Measurements from ENCODE around the gene HTR3C. TPM values are rescaled to one million over a fixed set of nuclear protein-coding genes. Genes with fewer than 3 reads are reported as not detected.

The HTR3C gene
- total RNA-seq, 1 experiment from 2014 or later = not detected

DNA sequence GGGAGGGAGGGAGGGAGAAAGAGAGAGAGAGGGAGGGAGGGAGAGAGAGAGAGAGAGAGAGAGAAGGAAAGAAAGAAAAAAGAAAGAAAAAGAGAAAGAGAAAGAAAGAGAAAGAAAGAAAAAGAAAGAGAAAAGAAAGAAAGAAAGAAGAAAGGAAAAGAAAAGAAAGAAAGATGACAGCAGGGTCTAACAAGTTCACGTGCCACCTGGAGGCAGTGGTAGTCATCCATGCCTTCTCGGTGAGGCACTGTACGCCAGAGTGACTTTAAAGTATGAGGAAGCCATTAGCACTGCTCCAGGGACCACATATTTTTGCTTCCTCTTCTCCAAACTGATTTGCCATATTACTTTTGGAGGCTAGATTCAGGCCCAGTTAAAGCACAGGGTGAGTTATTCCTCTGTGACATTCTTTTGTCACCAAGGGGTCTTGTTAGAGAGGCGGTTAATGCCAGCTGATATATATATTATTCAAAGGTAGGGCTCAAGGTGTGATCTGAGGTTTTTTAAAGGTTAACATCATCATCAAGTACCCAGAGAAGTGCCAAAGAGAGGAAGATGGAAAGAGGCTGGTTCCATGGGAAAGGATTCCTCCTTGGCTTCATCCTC is 21.6 kb upstream of the HTR3C start, which contains the start of gene HTR3D:
Gene HTR3D (plus strand): TSS at position 556 of the 606 bp plus-strand sequence. CDS start 0 bp downstream, at position 556.
- Mint-ChIP-seq H3K36me3 (ENCODE audit: insufficient read depth in 1 of 3, low read depth in 3 of 3) (no peaks in the 10 kb centered on the region), H3K27ac (no peak within 1 kb of the TSS; a peak in 2 of 7 replicates), H3K4me3 (no peak within 1 kb of the TSS), H3K27me3 (ENCODE audit: low read depth) (peaks cover 2% of the 10 kb centered on the region), H3K9me3 (no peaks in the 10 kb centered on the region; a peak in 1 of 5 replicates), H3K4me1 (no peaks in the 10 kb centered on the region)
- H3K27me3 ChIP-seq (ENCODE audit: insufficient read depth, low read length) = no peaks in the 10 kb centered on the region
- H3K4me2 ChIP-seq (ENCODE audit: insufficient read depth, insufficient read length, low read length) = no peak within 1 kb of the TSS
- H3T11ph ChIP-seq (ENCODE audit: low read length) = no peak within 1 kb of the TSS
- H3K27ac ChIP-seq (ENCODE audit: insufficient read length, low read depth, low read length) = no peak within 1 kb of the TSS
- no peak within 1 kb of the TSS for H3K23ac ChIP-seq (ENCODE audit: insufficient read length, low read depth, low read length)
- no peak within 1 kb of the TSS for H4K5ac ChIP-seq (ENCODE audit: insufficient read length, low read depth, low read length)
- H4K8ac ChIP-seq (replicated peaks; ENCODE audit: insufficient read length, low read depth, low read length) = no peak within 1 kb of the TSS
- H2AFZ ChIP-seq (ENCODE audit: low read length) = no peak within 1 kb of the TSS
- TF ChIP-seq, protein P1, sequence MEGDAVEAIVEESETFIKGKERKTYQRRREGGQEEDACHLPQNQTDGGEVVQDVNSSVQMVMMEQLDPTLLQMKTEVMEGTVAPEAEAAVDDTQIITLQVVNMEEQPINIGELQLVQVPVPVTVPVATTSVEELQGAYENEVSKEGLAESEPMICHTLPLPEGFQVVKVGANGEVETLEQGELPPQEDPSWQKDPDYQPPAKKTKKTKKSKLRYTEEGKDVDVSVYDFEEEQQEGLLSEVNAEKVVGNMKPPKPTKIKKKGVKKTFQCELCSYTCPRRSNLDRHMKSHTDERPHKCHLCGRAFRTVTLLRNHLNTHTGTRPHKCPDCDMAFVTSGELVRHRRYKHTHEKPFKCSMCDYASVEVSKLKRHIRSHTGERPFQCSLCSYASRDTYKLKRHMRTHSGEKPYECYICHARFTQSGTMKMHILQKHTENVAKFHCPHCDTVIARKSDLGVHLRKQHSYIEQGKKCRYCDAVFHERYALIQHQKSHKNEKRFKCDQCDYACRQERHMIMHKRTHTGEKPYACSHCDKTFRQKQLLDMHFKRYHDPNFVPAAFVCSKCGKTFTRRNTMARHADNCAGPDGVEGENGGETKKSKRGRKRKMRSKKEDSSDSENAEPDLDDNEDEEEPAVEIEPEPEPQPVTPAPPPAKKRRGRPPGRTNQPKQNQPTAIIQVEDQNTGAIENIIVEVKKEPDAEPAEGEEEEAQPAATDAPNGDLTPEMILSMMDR (conservative IDR thresholded peaks at IDR 0.05) = no peak
- no peak within 1 kb of the TSS for H3K18ac ChIP-seq (ENCODE audit: insufficient read length, low read depth, low read length)
- no peaks in the 10 kb centered on the region for H3K9me3 ChIP-seq (ENCODE audit: control insufficient read depth, low read depth, low read length)
- H3K4me1 ChIP-seq (ENCODE audit: insufficient read depth, low read length) = no peaks in the 10 kb centered on the region
- no peak within 1 kb of the TSS for H2BK20ac ChIP-seq (ENCODE audit: low read depth, low read length, poor library complexity, severe bottlenecking)
- H3K79me2 ChIP-seq (ENCODE audit: insufficient read depth, low read length) = no peaks in the 10 kb centered on the region
- no peak within 1 kb of the TSS for H2BK120ac ChIP-seq (ENCODE audit: low read depth, low read length, poor library complexity, severe bottlenecking)
- WGBS (ENCODE audit: extremely low coverage, insufficient read length, low lambda C conversion rate) = no CpG with 5 or more reads among the region's 4 CpGs
- no peak within 1 kb of the TSS for H3K56ac ChIP-seq (ENCODE audit: insufficient read length, low read depth, low read length)
- H2AK5ac ChIP-seq (ENCODE audit: insufficient read length, low read length) = no peak within 1 kb of the TSS
- no peak within 1 kb of the TSS for H3K4ac ChIP-seq (ENCODE audit: low read depth, low read length)
- no peaks in the 10 kb centered on the region for H3K23me2 ChIP-seq (ENCODE audit: insufficient read length, low read depth, low read length, poor library complexity, severe bottlenecking)
- H2BK5ac ChIP-seq (ENCODE audit: insufficient read length, low read length) = no peak within 1 kb of the TSS
- H3K14ac ChIP-seq (ENCODE audit: insufficient read depth, low read length) = no peak within 1 kb of the TSS; the same call in 1 of the 2 replicates
- H4K20me1 ChIP-seq (ENCODE audit: control insufficient read depth, insufficient read depth, insufficient read length) = no peaks in the 10 kb centered on the region
- H3K79me1 ChIP-seq (ENCODE audit: insufficient read depth, low read depth, low read length, poor library complexity, severe bottlenecking) = no peaks in the 10 kb centered on the region
- H2BK12ac ChIP-seq (ENCODE audit: insufficient read length, low read depth, low read length) = no peak within 1 kb of the TSS
- H4K91ac ChIP-seq (ENCODE audit: insufficient read length, low read depth, low read length) = no peak within 1 kb of the TSS
- H3K9ac ChIP-seq (ENCODE audit: extremely low read depth, insufficient read length, low read length) = no peak within 1 kb of the TSS
- no peak for DNase-seq
- H2BK15ac ChIP-seq (ENCODE audit: low read depth, low read length) = no peak within 1 kb of the TSS
